Endothelial cell of umbilical vein (primary cell): Measurements from ENCODE around the gene DNAI7. TPM values are rescaled to one million over a fixed set of nuclear protein-coding genes. Genes with fewer than 3 reads are reported as not detected.

ENCODE experiments used
- BruUV-seq: library from RNA; stranded (reverse); fragments of 400-500 nt; replicated peaks from 2 replicates; lab custom pipeline; 2021; lab: Mats Ljungman, UMichigan
- CTCF ChIA-PET: fragments of 300-600, 350-600 bp; sonication (Branson Sonifier 250); formaldehyde crosslinking; loops from one replicate; lab custom pipeline; 2021; ENCODE audit warnings: antibody characterized with exemption, inconsistent platforms; lab: Charles Lee
- POLR2A ChIA-PET: fragments of 300-600, 350-600 bp; sonication (Branson Sonifier 250); formaldehyde crosslinking; loops from one replicate; lab custom pipeline; 2021; ENCODE audit warnings: antibody characterized with exemption, inconsistent platforms; lab: Charles Lee
- DNase-seq: peaks from one replicate; pipeline ENCODE4 v3.0.0-alpha.2; 2011; ENCODE audit warnings: low read depth, low spot score
- FAIRE-seq: peaks from 2 replicates; lab custom pipeline; 2011; peaks lifted over from hg19 to GRCh38; lab: Jason Lieb, UNC
- H2AFZ ChIP-seq: 2 replicates; pipeline ENCODE4 v1.6.0; 2012; ENCODE audit warnings: low read depth, low read length, control low read depth, inconsistent platforms
- H3K27ac ChIP-seq: 2 replicates; pipeline ENCODE4 v1.5.1; 2011; ENCODE audit warnings: low read depth, mild to moderate bottlenecking, control low read depth, low read length, moderate library complexity; ENCODE audit not compliant: insufficient read depth
- H3K27me3 ChIP-seq, 2 experiments: 2 replicates each; pipeline versions ENCODE4 v1.6.0 to v1.6.1; 2011; ENCODE audit warnings: low read length in 2 of 2, mixed read lengths in 1 of 2; ENCODE audit not compliant: control insufficient read depth in 2 of 2, insufficient read depth in 2 of 2
- H3K36me3 ChIP-seq, 2 experiments: 2 replicates in 1 of 2; 3 replicates in 1 of 2; pipeline ENCODE4 v1.5.1; 2011; ENCODE audit warnings: low read length in 2 of 2, mild to moderate bottlenecking in 1 of 2, moderate library complexity in 1 of 2; ENCODE audit not compliant: control insufficient read depth in 2 of 2, insufficient read depth in 2 of 2; ENCODE audit errors: extremely low read depth in 1 of 2
- H3K4me1 ChIP-seq: 3 replicates; pipeline ENCODE4 v1.5.1; 2011; ENCODE audit warnings: mild to moderate bottlenecking, low read length; ENCODE audit not compliant: control insufficient read depth, insufficient read depth; ENCODE audit errors: extremely low read depth
- H3K4me2 ChIP-seq: 2 replicates; pipeline ENCODE4 v1.6.1; 2011; ENCODE audit warnings: low read length, control low read depth, mixed read lengths; ENCODE audit not compliant: insufficient read depth
- H3K4me3 ChIP-seq, 3 experiments: fragments of 200-600 bp in 1 of 3; sonication (generic), shearing (Covaris generic) in 1 of 3; replicated peaks in 1 of 3; 2 replicates each; pipeline ENCODE4 v1.5.1; 2011 to 2016; ENCODE audit warnings: control low read depth in 3 of 3, low read length in 3 of 3, mild to moderate bottlenecking in 2 of 3, inconsistent platforms in 1 of 3, low read depth in 1 of 3, moderate library complexity in 1 of 3; ENCODE audit not compliant: insufficient read depth in 1 of 3
- H3K79me2 ChIP-seq: 2 replicates; pipeline ENCODE4 v1.6.0; 2012; ENCODE audit warnings: low read length, inconsistent platforms; ENCODE audit not compliant: control insufficient read depth, insufficient read depth
- H3K9ac ChIP-seq: replicated peaks from 2 replicates; pipeline ENCODE3; 2011; ENCODE audit warnings: low read length, control low read depth; ENCODE audit not compliant: insufficient read depth; ENCODE audit errors: extremely low read depth
- H3K9me1 ChIP-seq: replicated peaks from 3 replicates; pipeline ENCODE4 v1.6.0; 2011; ENCODE audit warnings: mild to moderate bottlenecking, low read length; ENCODE audit not compliant: control insufficient read depth, insufficient read depth; ENCODE audit errors: extremely low read depth
- H3K9me3 ChIP-seq: replicated peaks from 2 replicates; pipeline ENCODE4 v1.5.1; 2012; ENCODE audit warnings: low read length, inconsistent platforms; ENCODE audit not compliant: control insufficient read depth, insufficient read depth
- H4K20me1 ChIP-seq: replicated peaks from 2 replicates; pipeline ENCODE3; 2011; ENCODE audit warnings: mild to moderate bottlenecking, low read length; ENCODE audit not compliant: control insufficient read depth, insufficient read depth; ENCODE audit errors: extremely low read depth
- EZH2 ChIP-seq: IDR thresholded peaks from 2 replicates; pipeline ENCODE4 v1.6.1; 2012; ENCODE audit warnings: borderline replicate concordance, low read depth, mild to moderate bottlenecking, moderate library complexity, low read length, inconsistent platforms; ENCODE audit not compliant: severe bottlenecking
- FOS ChIP-seq: IDR thresholded peaks from 2 replicates; pipeline ENCODE4 v1.6.1; 2011; ENCODE audit warnings: mild to moderate bottlenecking, low read length, moderate library complexity, borderline replicate concordance; ENCODE audit not compliant: insufficient read depth
- GATA2 ChIP-seq: IDR thresholded peaks from 2 replicates; pipeline ENCODE4 v1.7.0; 2011; ENCODE audit warnings: low read depth, mild to moderate bottlenecking, moderate library complexity, mixed read lengths, low read length; ENCODE audit not compliant: insufficient read length, insufficient read depth
- JUN ChIP-seq: IDR thresholded peaks from 2 replicates; pipeline ENCODE4 v1.6.1; 2011; ENCODE audit warnings: borderline replicate concordance, low read depth; ENCODE audit not compliant: insufficient read length, insufficient read depth
- MYC ChIP-seq: IDR thresholded peaks from one replicate; pipeline ENCODE4 v1.6.1; 2011; ENCODE audit warnings: mild to moderate bottlenecking, low read depth, low read length
- POLR2A ChIP-seq: IDR thresholded peaks from 2 replicates; pipeline ENCODE4 v1.6.1; 2012; ENCODE audit warnings: low read depth, mild to moderate bottlenecking, control low read depth, low read length
- POLR2AphosphoS5 ChIP-seq: IDR thresholded peaks from 2 replicates; pipeline ENCODE4 v1.6.1; 2012; ENCODE audit warnings: low read depth, mild to moderate bottlenecking, control low read depth, low read length, moderate library complexity; ENCODE audit not compliant: insufficient read depth
- dilution Hi-C: fragments of 300-500 bp; cut with MboI; formaldehyde crosslinking; loops from one replicate; pipeline ENCODE4 v1.15.0; 2019; ENCODE audit warnings: low sequenced_read_pairs; ENCODE audit not compliant: extremely low pct_ligation_motif_present
- intact Hi-C: fragments of 100-400 bp; cut with micrococcal nuclease; formaldehyde crosslinking; loops from one replicate; pipeline ENCODE4 v1.10.0; 2022
- polyA plus RNA-seq, 4 experiments: library from polyadenylated mRNA; depleted of rRNA in 3 of 4; stranded (reverse) in 3 of 4; unstranded in 1 of 4; fragments of >200 nt; gene quantifications; 2 replicates each; pipeline versions ENCODE4 v1.2.1 to v1.2.3, GENCODE V29; 2011 to 2012; ENCODE audit warnings: missing spikeins in 1 of 4
- total RNA-seq: library from RNA; stranded (reverse); gene quantifications from 2 replicates; pipeline ENCODE4 v1.2.3, GENCODE V29; 2021
- TF ChIP-seq, protein P1 (sequence below), 2 donors: IDR thresholded peaks; 1 replicate in 1 of 2; 2 replicates in 1 of 2; pipeline ENCODE4 v1.5.1; 2011; ENCODE audit warnings: low read length in 2 of 2, mild to moderate bottlenecking in 2 of 2, moderate library complexity in 2 of 2, control low read depth in 1 of 2, inconsistent platforms in 1 of 2, low read depth in 1 of 2; ENCODE audit not compliant: insufficient read depth in 1 of 2; ENCODE audit errors: extremely low read depth in 1 of 2
- TF ChIP-seq, protein P2 (sequence below): IDR thresholded peaks from 2 replicates; pipeline ENCODE4 v1.6.1; 2011; ENCODE audit not compliant: insufficient read depth, insufficient read length

The DNAI7 gene
- total and polyA plus RNA-seq, 2 donors (not counting 3 experiments of a cell fraction or from before 2014, with no cell fraction given) = not detected

DNA sequence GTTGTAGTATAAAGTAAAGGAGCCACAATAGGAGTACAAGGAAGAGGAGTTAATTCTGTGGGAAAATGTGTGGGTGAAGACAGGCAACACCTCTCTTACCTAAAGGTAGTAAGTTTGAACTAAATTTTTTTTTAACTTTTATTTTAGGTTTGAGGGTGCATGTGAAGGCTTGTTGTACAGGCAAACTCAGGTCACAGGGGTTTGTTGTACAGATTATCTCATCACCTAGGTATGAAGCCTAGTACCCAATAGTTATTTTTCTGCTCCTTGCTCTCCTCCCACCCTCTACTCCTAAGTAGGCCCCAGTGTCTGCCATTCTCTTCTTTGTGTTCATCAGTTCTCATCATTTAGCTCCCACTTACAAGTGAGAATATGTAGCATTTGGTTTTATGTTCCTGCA, 70.5 kb downstream of the DNAI7 start:
- intact Hi-C loops = no loop called here
- POLR2A ChIA-PET = no interaction called here

More for the DNA sequence above, 70.5 kb downstream of the DNAI7 start:
- no peak for TF ChIP-seq EZH2
- TF ChIP-seq POLR2AphosphoS5 = no peak
- TF ChIP-seq JUN = no peak
- TF ChIP-seq, protein P1, sequence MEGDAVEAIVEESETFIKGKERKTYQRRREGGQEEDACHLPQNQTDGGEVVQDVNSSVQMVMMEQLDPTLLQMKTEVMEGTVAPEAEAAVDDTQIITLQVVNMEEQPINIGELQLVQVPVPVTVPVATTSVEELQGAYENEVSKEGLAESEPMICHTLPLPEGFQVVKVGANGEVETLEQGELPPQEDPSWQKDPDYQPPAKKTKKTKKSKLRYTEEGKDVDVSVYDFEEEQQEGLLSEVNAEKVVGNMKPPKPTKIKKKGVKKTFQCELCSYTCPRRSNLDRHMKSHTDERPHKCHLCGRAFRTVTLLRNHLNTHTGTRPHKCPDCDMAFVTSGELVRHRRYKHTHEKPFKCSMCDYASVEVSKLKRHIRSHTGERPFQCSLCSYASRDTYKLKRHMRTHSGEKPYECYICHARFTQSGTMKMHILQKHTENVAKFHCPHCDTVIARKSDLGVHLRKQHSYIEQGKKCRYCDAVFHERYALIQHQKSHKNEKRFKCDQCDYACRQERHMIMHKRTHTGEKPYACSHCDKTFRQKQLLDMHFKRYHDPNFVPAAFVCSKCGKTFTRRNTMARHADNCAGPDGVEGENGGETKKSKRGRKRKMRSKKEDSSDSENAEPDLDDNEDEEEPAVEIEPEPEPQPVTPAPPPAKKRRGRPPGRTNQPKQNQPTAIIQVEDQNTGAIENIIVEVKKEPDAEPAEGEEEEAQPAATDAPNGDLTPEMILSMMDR (IDR thresholded peaks at IDR 0.05; ENCODE audit: extremely low read depth in 1 of 2, insufficient read depth in 1 of 2, low read depth in 1 of 2, low read length in 2 of 2) = no peak
- no peak for TF ChIP-seq GATA2
- TF ChIP-seq POLR2A = no peak
- TF ChIP-seq, protein P2, sequence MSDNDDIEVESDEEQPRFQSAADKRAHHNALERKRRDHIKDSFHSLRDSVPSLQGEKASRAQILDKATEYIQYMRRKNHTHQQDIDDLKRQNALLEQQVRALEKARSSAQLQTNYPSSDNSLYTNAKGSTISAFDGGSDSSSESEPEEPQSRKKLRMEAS = no peak
- no peak for TF ChIP-seq MYC
- TF ChIP-seq FOS = no peak
- dilution Hi-C loops = no loop called here
- no peaks in the 10 kb centered on the region for H3K27me3 ChIP-seq
- no peak overlapping the region for H3K4me2 ChIP-seq
- FAIRE-seq = no peak
- no peaks in the 10 kb centered on the region for H3K4me1 ChIP-seq
- no peak for DNase-seq
- no peaks in the 10 kb centered on the region for H4K20me1 ChIP-seq
- no TSS peak for BruUV-seq
- no peaks in the 10 kb centered on the region for H3K9me1 ChIP-seq
- H3K4me3 ChIP-seq = no peak overlapping the region
- no peaks in the 10 kb centered on the region for H3K36me3 ChIP-seq
- no peaks in the 10 kb centered on the region for H3K9me3 ChIP-seq
- no peak overlapping the region for H2AFZ ChIP-seq
- no peaks in the 10 kb centered on the region for H3K79me2 ChIP-seq
- no peak overlapping the region for H3K27ac ChIP-seq
- CTCF ChIA-PET = interaction anchor here (1.5 to 2.1 kb wide), 2 partner anchors 31 to 133 kb away, joined by 5 to 8 read pairs; no protein-coding TSS in a partner anchor
- no peak overlapping the region for H3K9ac ChIP-seq
